PFSK-1 (cell line): ENCODE measurements around the gene CXCR6.

Experiments
- FOXP2 ChIP-seq: optimal IDR thresholded peaks from 2 replicates; pipeline ENCODE3; 2011; ENCODE audit warnings: borderline replicate concordance, control low read depth, inconsistent platforms; ENCODE audit not compliant: insufficient read depth; ENCODE audit errors: extremely low read length, extremely low read depth
- POLR2AphosphoS5 ChIP-seq: IDR thresholded peaks from 2 replicates; pipeline ENCODE4 v1.6.1; 2012; ENCODE audit warnings: low read depth, mild to moderate bottlenecking, control low read depth, low read length, moderate library complexity
- SIN3A ChIP-seq: IDR thresholded peaks from 2 replicates; pipeline ENCODE4 v1.6.1; 2012; ENCODE audit warnings: mild to moderate bottlenecking, low read length, moderate library complexity, borderline replicate concordance; ENCODE audit not compliant: insufficient read depth
- TAF1 ChIP-seq: IDR thresholded peaks from 2 replicates; pipeline ENCODE4 v1.6.1; 2012; ENCODE audit warnings: low read length, control low read depth, borderline replicate concordance; ENCODE audit not compliant: insufficient read depth
- TF ChIP-seq, protein P1 (sequence below), 2 experiments: IDR thresholded peaks; 2 replicates each; pipeline versions ENCODE4 v1.6.1 to v1.8.0; 2011 to 2012; ENCODE audit warnings: low read depth in 2 of 2, low read length in 2 of 2, control low read depth in 1 of 2, inconsistent platforms in 1 of 2, mild to moderate bottlenecking in 1 of 2, moderate library complexity in 1 of 2; ENCODE audit not compliant: insufficient read depth in 1 of 2

CXCR6 gene

DNA sequence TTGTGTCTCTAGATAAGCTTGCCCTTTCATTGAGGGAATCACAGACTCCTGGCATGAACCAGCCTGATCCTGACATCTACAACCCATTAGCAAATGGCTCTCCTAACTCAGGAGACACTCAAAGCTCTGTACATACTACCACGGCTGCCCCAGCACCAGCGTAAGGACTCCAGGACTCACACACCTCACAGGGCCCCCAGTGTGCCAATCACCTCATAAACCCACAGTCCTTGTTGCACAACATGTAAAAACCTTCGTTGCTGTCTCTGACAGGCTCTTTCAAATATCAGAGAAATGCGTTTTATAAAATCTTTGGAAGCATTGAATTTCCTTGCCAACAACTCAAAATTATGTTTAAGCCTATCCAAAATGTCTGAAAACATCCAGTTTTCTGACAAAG is 45.1 kb downstream of the CXCR6 start:
- TF ChIP-seq, protein P1, sequence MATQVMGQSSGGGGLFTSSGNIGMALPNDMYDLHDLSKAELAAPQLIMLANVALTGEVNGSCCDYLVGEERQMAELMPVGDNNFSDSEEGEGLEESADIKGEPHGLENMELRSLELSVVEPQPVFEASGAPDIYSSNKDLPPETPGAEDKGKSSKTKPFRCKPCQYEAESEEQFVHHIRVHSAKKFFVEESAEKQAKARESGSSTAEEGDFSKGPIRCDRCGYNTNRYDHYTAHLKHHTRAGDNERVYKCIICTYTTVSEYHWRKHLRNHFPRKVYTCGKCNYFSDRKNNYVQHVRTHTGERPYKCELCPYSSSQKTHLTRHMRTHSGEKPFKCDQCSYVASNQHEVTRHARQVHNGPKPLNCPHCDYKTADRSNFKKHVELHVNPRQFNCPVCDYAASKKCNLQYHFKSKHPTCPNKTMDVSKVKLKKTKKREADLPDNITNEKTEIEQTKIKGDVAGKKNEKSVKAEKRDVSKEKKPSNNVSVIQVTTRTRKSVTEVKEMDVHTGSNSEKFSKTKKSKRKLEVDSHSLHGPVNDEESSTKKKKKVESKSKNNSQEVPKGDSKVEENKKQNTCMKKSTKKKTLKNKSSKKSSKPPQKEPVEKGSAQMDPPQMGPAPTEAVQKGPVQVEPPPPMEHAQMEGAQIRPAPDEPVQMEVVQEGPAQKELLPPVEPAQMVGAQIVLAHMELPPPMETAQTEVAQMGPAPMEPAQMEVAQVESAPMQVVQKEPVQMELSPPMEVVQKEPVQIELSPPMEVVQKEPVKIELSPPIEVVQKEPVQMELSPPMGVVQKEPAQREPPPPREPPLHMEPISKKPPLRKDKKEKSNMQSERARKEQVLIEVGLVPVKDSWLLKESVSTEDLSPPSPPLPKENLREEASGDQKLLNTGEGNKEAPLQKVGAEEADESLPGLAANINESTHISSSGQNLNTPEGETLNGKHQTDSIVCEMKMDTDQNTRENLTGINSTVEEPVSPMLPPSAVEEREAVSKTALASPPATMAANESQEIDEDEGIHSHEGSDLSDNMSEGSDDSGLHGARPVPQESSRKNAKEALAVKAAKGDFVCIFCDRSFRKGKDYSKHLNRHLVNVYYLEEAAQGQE (IDR thresholded peaks at IDR 0.05; ENCODE audit: insufficient read depth in 1 of 2, low read depth in 2 of 2, low read length in 2 of 2) = no peak
- TF ChIP-seq SIN3A (no peak), FOXP2 (no peak)

DNA sequence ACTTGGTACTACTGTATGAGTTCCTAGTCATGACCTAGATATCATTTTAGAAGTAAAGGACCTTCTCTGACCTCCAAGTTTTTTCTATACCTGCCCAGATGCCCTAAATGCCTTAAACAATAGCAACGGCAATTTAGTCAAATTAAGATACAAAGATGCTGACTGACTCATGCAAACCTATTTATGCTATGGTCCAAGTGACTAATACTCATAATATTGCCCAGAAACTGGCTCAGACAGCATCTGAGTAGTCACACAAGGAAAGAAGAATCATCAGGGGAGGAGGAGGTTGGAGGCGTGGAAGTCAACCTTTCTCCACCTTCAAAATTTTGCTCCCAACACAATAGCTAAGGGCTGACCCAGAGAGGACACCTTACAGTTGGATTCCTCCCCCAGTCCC is 45.5 kb downstream of the CXCR6 start:
- TF ChIP-seq, protein P1 (IDR thresholded peaks at IDR 0.05; ENCODE audit: insufficient read depth in 1 of 2, low read depth in 2 of 2, low read length in 2 of 2) = no peak
- TF ChIP-seq POLR2AphosphoS5 (no peak), TAF1 (no peak), SIN3A (no peak)

DNA sequence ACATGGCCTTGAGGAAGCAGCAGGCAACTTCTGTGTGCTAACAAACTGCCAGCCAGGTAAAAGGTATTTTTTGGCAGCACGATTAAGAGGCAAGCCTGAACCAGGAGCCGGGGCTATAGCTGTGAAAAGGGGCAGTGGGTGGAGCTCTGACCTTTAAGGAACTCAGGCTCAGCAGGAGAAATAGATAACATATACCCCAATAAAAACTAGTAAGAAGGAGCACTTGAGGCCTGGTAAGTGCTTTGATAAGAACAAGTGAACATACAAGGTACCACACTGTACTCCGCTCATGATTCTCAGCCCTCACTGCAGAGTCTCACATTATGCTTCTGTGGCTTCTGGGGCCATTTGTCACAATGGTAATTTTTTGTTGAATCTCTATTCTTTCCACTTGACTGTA is 46.9 kb downstream of the CXCR6 start:
- TF ChIP-seq POLR2AphosphoS5 = no peak
- no peak for TF ChIP-seq SIN3A

DNA sequence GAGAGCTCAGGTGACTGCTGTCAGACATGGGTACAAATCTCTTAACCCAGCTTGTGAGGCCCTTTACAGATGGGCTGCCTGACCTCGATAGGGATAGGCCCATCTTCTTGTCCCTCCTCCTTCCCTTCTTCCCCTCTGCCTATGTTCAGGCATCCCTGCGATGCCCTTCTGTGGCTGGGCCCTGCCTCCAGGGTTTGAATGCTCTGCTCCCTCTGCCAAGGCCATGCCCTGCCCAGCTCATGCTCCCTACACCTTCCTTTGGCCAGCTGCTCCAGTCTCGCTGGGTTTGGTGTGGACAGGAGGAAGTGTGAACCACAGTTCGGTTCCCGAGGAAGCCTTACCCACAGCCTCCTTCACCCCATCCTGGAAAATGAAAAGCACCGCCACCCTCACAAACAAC is 48.1 kb downstream of the CXCR6 start:
- TF ChIP-seq POLR2AphosphoS5 (no peak), FOXP2 (no peak), TAF1 (no peak), SIN3A (no peak)
- TF ChIP-seq, protein P1 (IDR thresholded peaks at IDR 0.05; ENCODE audit: insufficient read depth in 1 of 2, low read depth in 2 of 2, low read length in 2 of 2) = no peak

DNA sequence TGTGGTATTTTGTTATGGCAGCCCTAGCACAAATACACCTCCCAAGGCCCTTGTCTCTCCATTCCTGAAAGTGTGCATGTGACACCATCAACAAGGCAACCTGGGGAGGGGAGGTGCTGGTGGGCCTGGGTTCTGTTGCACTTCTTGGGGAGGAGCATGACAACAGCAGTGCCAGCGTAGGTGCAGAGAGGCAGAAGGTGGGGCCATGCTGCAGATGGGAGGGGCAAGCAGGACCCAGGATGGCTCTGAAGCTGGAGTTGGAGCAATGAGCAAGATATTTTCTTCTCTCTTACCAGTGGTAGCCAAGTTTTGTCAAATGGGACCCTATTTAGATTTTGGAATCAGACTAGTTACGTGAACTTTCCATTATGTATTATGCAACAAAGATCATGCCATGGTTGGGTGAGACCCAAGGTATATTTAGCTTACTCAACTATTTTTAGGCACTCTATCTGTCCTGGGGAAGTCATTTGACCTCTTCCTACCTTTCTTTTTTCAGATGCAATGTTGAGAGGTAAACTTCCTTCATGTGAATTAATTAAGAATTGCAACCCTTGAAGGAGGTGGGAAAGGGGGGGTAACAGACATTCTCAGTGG is 49.0 kb downstream of the CXCR6 start:
- TF ChIP-seq SIN3A (no peak), FOXP2 (no peak), POLR2AphosphoS5 (no peak), TAF1 (no peak)

DNA sequence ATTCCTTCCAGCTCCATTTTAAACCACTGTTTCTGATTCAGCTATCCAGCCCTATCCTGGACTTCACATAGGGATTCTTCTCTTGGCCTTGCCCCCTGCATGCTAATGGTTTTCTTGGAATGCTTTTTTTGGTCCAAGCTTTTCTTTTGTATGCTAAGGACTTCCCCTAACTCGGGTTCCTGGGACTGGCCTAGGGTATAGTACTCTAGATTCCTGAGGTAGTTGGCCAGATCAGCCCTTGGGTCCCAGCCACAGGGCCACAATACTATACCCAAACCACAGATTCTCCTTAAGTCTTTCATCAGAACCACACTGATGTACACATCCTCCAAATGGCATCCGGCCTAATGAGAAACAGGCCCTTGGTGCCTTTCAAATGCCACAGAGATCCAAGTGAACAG is 49.6 kb downstream of the CXCR6 start:
- TF ChIP-seq POLR2AphosphoS5 = no peak

DNA sequence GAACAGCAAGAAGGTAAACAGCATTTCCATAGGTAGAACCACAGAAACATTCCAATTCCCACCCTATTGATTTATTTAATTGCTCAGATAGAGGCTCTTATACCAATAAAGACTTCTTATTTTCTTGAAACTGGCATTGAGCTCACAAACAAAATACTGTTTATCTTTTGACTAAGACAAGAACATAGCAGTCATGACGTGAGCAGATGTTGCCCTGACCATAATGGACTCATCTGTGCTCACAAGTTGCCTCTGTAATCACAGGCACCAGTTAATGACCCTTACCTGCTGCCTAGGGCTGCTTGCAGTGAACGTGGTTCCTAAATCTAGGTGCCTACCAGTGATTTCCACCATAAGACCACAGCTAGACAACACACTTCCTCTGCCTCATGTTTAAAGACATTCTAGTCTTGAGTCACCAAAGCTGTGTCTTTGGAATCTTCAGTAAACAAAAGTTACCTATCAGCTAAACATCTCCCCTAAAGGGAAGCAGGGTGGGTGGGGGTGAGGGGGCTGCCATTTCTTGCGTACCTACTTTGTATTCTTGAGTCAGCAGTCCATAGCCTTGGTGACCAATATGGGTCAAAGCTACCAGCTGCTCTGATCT is 50.3 kb downstream of the CXCR6 start:
- TF ChIP-seq TAF1 = no peak
- no peak for TF ChIP-seq POLR2AphosphoS5
- TF ChIP-seq, protein P1 (IDR thresholded peaks at IDR 0.05; ENCODE audit: insufficient read depth in 1 of 2, low read depth in 2 of 2, low read length in 2 of 2) = no peak
- no peak for TF ChIP-seq FOXP2
